Esophagus muscularis mucosa (tissue), 4 donors: Measurements from ENCODE around the gene SPAG7. TPM values are rescaled to one million over a fixed set of nuclear protein-coding genes. Genes with fewer than 3 reads are reported as not detected.

Source experiments
- DNase-seq: peaks from one replicate; pipeline ENCODE4 v3.0.0-alpha.2; 2017; ENCODE audit errors: extremely low spot score
- H3K27ac ChIP-seq, 4 donors: fragments of 200-600 bp; sonication (generic); replicated peaks in 1 of 4; 1 replicate in 3 of 4; 2 replicates in 1 of 4; pipeline ENCODE4 v1.5.1; 2016 to 2019; ENCODE audit warnings: mild to moderate bottlenecking in 1 of 4
- H3K27me3 ChIP-seq, 4 donors: fragments of 200-600 bp; sonication (generic); one replicate each; pipeline versions ENCODE4 v1.5.1 to v1.6.0; 2016 to 2019
- H3K36me3 ChIP-seq, 4 donors: fragments of 200-600 bp; sonication (generic); one replicate each; pipeline ENCODE4 v1.5.1; 2016 to 2019
- H3K4me1 ChIP-seq, 4 donors: fragments of 200-600 bp; sonication (generic); one replicate each; pipeline ENCODE4 v1.5.1; 2016 to 2019
- H3K4me3 ChIP-seq, 4 donors: fragments of 200-600 bp; sonication (generic); 1 replicate in 2 of 4; 2 replicates in 2 of 4; pipeline ENCODE4 v1.5.1; 2016 to 2019; ENCODE audit warnings: mild to moderate bottlenecking in 4 of 4, moderate library complexity in 1 of 4
- H3K9me3 ChIP-seq, 4 donors: fragments of 200-600 bp; sonication (generic); 1 replicate in 3 of 4; 2 replicates in 1 of 4; pipeline ENCODE4 v1.5.1; 2016 to 2019
- CTCF ChIP-seq, 3 experiments: fragments of 200-600 bp in 2 of 3; fragments of 450-650 bp in 1 of 3; sonication (generic) in 2 of 3; IDR thresholded peaks; one replicate each; pipeline ENCODE4 v1.5.1; 2017 to 2019; ENCODE audit warnings: antibody characterized with exemption in 3 of 3, mild to moderate bottlenecking in 2 of 3, moderate library complexity in 1 of 3
- EP300 ChIP-seq: sonication (generic); formaldehyde crosslinking; IDR thresholded peaks from one replicate; pipeline ENCODE4 v1.6.1; 2017; ENCODE audit warnings: antibody characterized with exemption
- POLR2A ChIP-seq: fragments of 450-650 bp; IDR thresholded peaks from one replicate; pipeline ENCODE4 v1.6.1; 2017; ENCODE audit warnings: antibody characterized with exemption, moderate library complexity, mild to moderate bottlenecking, low read depth
- POLR2AphosphoS5 ChIP-seq, 2 donors: sonication (generic); formaldehyde crosslinking; IDR thresholded peaks; one replicate each; pipeline ENCODE4 v1.6.1; 2017; ENCODE audit warnings: antibody characterized with exemption in 2 of 2
- WGBS: methylation state at CpG from one replicate; pipeline ENCODE4 v1.1.5; 2018; 5-methylcytosine and 5-hydroxymethylcytosine counted together
- intact Hi-C: fragments of 100-400 bp; cut with DNase I; formaldehyde crosslinking; loops from one replicate; pipeline ENCODE4 v1.15.1; 2023
- total RNA-seq, 4 donors: library from RNA; depleted of rRNA; stranded (reverse); fragments of >200 nt; gene quantifications; one replicate each; pipeline versions ENCODE4 v1.1.0 to v1.2.1, GENCODE V29; 2016

The SPAG7 gene
- total RNA-seq, 4 donors from 2014 or later, result 45.5 to 74.7 (median 63.6) TPM

GRCh38 chr17:4935650-4936049 lies 32.0 kb downstream of the SPAG7 start:
- TF ChIP-seq CTCF (IDR thresholded peaks at IDR 0.05) (no peak), POLR2A (no peak), EP300 (no peak), POLR2AphosphoS5 (IDR thresholded peaks at IDR 0.05) (no peak)

DNA sequence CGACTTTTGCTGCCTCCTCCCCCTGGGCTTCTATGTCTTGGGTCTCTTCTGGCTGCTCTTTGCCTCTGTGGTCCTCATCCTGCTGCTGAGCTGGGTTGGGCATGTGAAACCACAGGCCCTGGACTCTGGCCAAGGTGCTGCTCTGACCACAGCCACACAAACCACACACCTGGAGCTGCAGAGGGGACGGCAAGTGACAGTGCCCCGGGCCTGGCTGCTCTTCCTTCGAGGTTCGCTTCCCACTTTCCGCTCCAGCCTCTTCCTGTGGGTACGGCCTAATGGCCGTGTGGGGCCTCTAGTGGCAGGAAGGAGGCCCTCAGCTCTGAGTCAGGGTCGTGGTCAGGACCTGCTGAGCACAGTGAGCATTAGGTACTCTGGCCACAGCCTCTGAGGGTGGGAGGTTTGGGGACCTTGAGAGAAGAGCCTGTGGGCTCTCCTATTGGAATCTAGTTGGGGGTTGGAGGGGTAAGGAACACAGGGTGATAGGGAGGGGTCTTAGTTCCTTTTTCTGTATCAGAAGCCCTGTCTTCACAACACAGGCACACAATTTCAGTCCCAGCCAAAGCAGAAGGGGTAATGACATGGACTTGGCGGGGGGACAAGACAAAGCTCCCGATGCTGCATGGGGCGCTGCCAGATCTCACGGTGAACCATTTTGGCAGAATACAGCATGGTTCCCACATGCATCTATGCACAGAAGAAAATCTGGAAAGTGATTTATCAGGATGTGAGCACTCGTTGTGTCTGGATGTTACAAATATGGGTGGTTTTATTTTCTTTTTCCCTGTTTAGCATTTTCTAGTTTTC lies 33.2 kb downstream of the SPAG7 start:
- H3K27me3 ChIP-seq, result no peaks in the 10 kb centered on the region
- peaks cover 12 to 30% (median 24%) of the 10 kb centered on the region in 4 donors for H3K36me3 ChIP-seq
- intact Hi-C loops, result no loop called here
- peak overlapping the region in 2 of 4 donors; percentile 12 to 58 for H3K27ac ChIP-seq
- H3K4me1 ChIP-seq, result peaks cover 28 to 37% (median 32%) of the 10 kb centered on the region in 4 donors
- TF ChIP-seq POLR2AphosphoS5 (IDR thresholded peaks at IDR 0.05) (peak in 1 of 2 donors; percentile 5), EP300 (no peak), CTCF (IDR thresholded peaks at IDR 0.05) (no peak), POLR2A (no peak)
- WGBS, result 17% methylated on average over 14 of the region's 14 CpGs
- H3K9me3 ChIP-seq, result no peaks in the 10 kb centered on the region
- H3K4me3 ChIP-seq, result no peak overlapping the region
- DNase-seq, result no peak

More at GRCh38 chr17:4935650-4936049, 32.0 kb downstream of the SPAG7 start:
- no peak overlapping the region for H3K4me3 ChIP-seq
- peaks cover 29 to 40% (median 34%) of the 10 kb centered on the region in 4 donors for H3K4me1 ChIP-seq
- no peak for DNase-seq
- H3K27ac ChIP-seq, result no peak overlapping the region
- peaks cover 12 to 30% (median 24%) of the 10 kb centered on the region in 4 donors for H3K36me3 ChIP-seq
- intact Hi-C loops, result loop anchor here (5.0 kb wide), 1 partner anchor 52 kb away; the partner anchor contains the start of gene CAMTA2
- H3K27me3 ChIP-seq, result no peaks in the 10 kb centered on the region
- H3K9me3 ChIP-seq, result no peaks in the 10 kb centered on the region

GRCh38 chr17:4933646-4934045 lies 34.0 kb downstream of the SPAG7 start:
- H3K9me3 ChIP-seq, result no peaks in the 10 kb centered on the region
- peak overlapping the region in 1 of 4 donors; percentile 12 for H3K27ac ChIP-seq
- no peaks in the 10 kb centered on the region for H3K27me3 ChIP-seq
- DNase-seq, result no peak
- H3K36me3 ChIP-seq, result peaks cover 12 to 30% (median 24%) of the 10 kb centered on the region in 4 donors
- intact Hi-C loops, result no loop called here
- H3K4me1 ChIP-seq, result peaks cover 22 to 29% (median 26%) of the 10 kb centered on the region in 4 donors
- H3K4me3 ChIP-seq, result no peak overlapping the region
- 83% methylated on average over 10 of the region's 16 CpGs for WGBS
- TF ChIP-seq POLR2AphosphoS5 (IDR thresholded peaks at IDR 0.05), result no peak
- TF ChIP-seq EP300, result no peak
- TF ChIP-seq CTCF (IDR thresholded peaks at IDR 0.05), result no peak
- no peak for TF ChIP-seq POLR2A

- DNase-seq, result no peak
- peaks cover 13 to 20% (median 17%) of the 10 kb centered on the region in 4 donors for H3K4me1 ChIP-seq
- 96% methylated on average over 7 of the region's 12 CpGs for WGBS
- H3K9me3 ChIP-seq, result no peaks in the 10 kb centered on the region
- H3K27ac ChIP-seq, result no peak overlapping the region
- H3K36me3 ChIP-seq, result peaks cover 7 to 23% (median 18%) of the 10 kb centered on the region in 4 donors
- no peak for TF ChIP-seq POLR2AphosphoS5 (IDR thresholded peaks at IDR 0.05)
- H3K4me3 ChIP-seq, result no peak overlapping the region
- H3K27me3 ChIP-seq, result no peaks in the 10 kb centered on the region
- intact Hi-C loops, result no loop called here
Measured at GRCh38 chr17:4932756-4933155, 34.9 kb downstream of the SPAG7 start.

DNA sequence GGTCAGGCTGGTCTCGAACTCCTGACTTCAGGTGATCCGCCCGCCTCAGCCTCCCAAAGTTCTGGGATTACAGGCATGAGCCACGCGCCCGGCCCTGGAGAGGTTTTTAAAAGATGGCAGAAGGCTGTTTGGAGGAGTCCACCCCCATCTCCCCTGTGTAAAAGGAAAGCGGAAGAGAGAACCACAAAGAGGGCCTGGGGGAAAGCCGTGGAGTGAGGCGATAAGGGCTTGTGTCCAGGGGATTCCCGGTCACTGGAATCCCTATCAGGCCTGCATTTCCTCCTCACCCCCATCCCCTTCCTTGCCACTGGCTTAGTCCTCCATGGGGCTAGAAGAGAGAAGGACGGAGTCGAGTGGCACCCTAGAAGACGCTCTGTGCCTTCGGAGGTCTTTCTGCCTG lies 35.7 kb downstream of the SPAG7 start, which contains the start of gene GP1BA:
Gene GP1BA, plus strand, starts transcription at position 315 of the 400 bp plus-strand sequence. CDS start 328 bp downstream, outside the sequence.
- intact Hi-C loops, result no loop called here

More for the DNA sequence above, 35.7 kb downstream of the SPAG7 start, which contains the start of gene GP1BA:
- WGBS, result 77% methylated on average over 12 of the region's 14 CpGs
- H3K4me1 ChIP-seq, result peaks cover 11 to 15% (median 13%) of the 10 kb centered on the region in 4 donors
- H3K4me3 ChIP-seq, result no peak within 1 kb of the TSS
- H3K9me3 ChIP-seq, result no peaks in the 10 kb centered on the region
- TF ChIP-seq POLR2A (no peak), EP300 (no peak), CTCF (IDR thresholded peaks at IDR 0.05) (no peak), POLR2AphosphoS5 (IDR thresholded peaks at IDR 0.05) (no peak)
- peaks cover 0 to 15% (median 10%) of the 10 kb centered on the region in 4 donors for H3K36me3 ChIP-seq
- H3K27ac ChIP-seq, result no peak within 1 kb of the TSS
- no peak for DNase-seq
- no peaks in the 10 kb centered on the region for H3K27me3 ChIP-seq
